Hepatocyte (in vitro differentiated cells): Measurements from ENCODE around the gene CNRIP1.

Source experiments
- CTCF ChIP-seq: fragments of 200-600 bp; sonication (generic); IDR thresholded peaks from 2 replicates; pipeline ENCODE4 v1.5.1; 2016; ENCODE audit warnings: antibody characterized with exemption, mild to moderate bottlenecking; ENCODE audit not compliant: poor library complexity
- EZH2 ChIP-seq: fragments of 200-600 bp; sonication (generic); IDR thresholded peaks from 2 replicates; pipeline ENCODE4 v1.6.1; 2016; ENCODE audit warnings: antibody characterized with exemption, mild to moderate bottlenecking, borderline replicate concordance
- EZH2phosphoT487 ChIP-seq: fragments of 200-600 bp; sonication (generic); IDR thresholded peaks from one replicate; pipeline ENCODE4 v1.6.1; 2018; ENCODE audit warnings: antibody characterized with exemption, mild to moderate bottlenecking, low read depth, moderate library complexity; ENCODE audit not compliant: unreplicated experiment, severe bottlenecking

GRCh38 chr2:68325056-68325455 lies 5.3 kb upstream of the CNRIP1 start:
- no peak for TF ChIP-seq EZH2
- no peak for TF ChIP-seq CTCF
- TF ChIP-seq EZH2phosphoT487: no peak
